ENCODE data around the gene EEF1A2.

The EEF1A2 gene

DNA sequence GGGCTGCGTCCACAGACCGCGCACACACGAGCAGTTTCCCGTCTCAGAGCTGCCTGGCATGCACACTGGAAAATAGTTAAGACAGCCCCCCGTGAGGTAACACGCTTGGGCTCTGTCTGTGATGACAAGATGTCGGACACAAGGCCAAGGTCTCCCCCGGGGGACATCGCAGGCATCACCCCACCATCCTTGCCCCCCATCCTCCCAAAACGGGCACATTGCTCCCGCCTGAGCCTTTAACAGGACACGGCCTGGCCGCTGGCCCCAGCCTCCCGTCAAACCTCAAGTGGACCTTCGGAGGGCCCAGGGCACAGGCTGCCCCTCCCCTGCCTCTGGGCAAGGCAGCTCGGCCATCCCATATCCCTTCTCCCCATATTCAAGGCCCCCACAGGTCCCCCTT lies 32.0 kb downstream of the EEF1A2 start:
- DNase-seq, result no peak

DNA sequence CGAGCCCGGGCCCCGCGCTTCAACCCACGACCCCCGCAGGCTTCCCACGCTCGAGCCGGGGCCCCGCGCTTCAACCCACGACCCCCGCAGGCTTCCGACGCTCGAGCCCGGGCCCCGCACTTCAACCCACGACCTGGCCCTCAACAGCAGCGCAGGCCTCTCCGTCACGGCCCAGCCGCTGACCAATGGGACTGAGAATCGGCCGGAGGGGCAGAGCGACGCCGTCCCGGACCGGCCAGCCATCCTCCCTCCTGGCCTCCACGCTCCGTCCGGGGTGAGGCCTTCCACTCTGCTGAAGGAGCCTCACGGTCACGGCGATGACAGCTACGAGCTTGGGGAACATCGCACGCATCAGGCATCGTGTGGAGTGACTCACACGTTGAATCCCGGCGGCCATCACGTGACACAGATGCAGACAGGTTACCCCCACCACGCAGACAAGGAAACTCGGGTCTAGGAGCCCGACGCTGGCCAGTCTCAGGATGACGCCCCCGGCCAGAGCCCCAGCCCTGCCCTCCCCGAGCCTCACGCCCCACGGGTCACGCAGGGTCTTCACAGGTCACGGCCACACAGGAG lies 32.5 kb downstream of the EEF1A2 start:
- no peak for DNase-seq

DNA sequence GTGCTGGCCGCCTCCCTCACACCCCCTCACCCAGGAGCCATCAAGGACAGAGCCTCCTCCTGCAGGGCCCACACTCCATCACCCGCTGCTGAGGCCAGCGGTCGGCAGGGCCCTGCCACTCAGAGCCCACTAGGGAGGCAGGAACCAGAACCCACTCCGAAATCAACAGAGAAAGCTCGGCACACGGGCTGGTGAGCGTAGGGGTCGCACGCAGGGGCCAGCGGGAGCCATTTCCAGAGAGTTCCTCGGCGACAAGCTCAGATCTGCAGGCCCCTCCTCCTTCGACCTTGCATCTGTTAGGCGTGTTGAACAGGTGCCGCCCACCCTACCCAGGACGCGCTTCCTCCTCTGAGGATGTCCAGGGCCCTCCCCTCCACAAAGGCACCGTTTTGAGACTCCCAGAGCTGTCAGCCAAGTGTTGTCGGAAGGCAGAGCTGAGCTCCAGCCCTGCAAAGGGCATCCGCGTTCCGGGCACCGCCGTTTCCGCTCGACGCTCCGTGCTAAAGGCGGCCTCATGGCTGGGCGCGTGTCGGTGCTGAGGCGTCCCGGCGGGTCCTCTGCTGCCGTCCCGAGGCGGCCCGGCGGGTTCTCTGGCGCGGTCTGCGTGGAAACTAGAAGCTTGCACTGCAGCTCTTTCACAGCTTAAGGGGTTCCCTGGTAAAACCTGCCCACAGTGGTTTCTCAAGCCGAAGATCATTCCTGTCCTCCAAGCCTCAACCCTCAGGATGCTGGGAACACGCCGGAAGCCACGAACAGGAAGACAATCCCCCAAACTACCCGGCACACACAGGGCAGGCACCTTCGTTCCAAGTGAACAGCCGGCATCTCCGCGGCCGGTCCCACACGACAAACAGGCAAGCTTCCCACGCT lies 33.3 kb downstream of the EEF1A2 start:
- no peak for DNase-seq

DNA sequence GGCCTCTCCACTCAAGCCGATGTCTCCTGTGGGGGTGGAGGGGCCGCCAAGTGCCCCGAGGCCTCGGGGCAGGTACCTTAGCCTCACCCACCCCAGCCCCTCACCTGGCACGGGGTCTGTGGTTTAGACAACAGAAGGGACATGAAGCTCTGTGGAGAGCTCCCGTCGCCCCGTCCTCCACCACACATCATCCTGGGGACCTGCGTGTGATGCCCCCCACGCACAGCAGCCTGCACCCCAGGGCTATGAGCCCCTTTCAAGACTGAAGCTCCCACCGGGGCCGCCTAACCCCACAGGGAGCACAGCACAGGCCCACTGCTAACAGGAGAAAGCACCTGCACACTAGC lies 34.6 kb downstream of the EEF1A2 start:
- DNase-seq, result no peak

DNA sequence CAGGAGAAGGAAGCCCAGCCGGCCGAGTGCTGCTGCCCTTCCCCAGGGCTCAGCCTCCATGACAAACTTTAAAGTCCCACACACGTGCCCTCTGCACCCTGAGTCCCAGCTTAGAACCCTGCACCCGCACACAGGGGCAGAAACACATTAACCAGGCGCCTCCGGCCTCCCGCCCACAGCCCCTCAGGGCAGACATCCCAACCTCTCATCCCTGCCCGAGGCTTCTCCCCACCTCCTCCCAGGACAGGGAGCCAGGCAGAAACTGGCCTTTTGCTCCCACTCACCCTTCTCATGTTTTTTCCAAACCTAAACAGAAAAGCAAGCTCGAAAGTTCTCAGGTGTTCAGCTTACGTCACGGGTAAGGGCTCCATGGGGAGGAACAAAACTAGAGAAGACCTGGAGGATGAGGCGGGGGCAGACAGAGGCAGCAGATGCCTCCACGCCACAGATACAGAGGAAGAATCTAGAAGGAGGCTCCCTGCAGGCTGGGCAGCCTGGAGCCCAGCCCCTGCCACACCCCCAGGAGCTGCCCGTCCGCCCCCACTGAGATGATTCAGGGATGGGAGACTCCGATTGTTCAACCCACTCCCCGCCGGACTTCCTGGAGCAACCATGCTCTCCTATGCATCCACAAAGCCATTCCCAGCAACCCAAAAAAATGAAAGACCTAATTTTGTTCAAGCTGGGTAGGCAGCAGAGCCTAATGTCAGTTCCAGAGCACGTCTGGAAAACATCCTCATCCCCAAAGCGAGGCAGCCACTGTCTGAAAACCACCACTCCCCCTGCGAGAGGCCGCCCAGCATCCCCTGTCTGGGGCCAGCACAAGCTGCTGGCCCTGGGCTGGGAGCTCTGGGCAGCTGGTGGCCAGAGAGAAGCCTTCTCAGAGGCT lies 35.2 kb downstream of the EEF1A2 start:
- DNase-seq, result no peak

DNA sequence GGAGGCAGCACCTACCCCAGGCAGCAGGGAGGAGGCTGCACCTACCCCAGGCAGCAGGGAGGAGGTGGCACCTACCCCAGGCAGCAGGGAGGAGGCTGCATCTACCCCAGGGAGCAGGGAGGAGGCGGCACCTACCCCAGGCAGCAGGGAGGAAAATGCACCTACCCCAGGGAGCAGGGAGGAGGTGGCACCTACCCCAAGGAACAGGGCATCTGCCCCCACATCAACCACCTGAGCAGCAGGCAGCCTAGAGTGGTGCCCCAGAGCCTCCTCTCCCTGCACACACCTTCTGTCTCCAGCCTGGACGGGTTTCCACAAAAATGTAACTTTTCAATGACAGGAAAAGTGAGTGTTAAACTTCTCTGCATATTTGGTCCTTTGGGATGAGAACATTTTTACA lies 36.6 kb downstream of the EEF1A2 start:
- DNase-seq, result no peak

DNA sequence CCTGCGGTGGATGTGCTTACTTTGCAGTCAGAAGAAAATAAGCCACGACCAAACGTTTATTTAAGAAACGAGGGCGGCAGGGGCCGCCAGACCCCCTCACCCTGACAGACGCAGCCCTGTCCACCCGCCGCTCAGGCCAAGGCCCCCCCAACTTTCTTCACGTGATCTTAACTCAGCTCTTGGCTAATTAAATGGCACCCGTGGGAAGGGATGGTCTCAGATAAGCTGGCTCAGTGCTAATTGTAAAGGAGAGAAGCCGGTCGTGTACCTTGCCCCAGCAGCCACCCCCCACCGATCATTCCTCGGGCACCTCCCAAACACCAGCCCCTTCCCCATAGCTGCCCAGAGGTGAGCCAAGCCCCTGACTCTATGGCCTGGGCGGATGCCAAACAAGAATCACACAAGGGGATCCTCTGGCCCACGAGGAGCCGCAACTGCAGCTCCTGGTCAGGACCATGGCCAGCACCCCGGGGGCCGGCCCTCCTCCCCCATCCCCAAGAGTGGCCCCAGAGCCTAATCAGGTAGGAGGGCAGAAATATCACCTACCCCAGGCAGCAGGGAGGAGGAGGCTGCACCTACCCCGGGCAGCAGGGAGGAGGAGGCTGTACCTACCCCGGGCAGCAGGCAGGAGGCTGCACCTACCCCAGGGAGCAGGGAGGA lies 37.6 kb downstream of the EEF1A2 start:
- DNase-seq, result no peak

DNA sequence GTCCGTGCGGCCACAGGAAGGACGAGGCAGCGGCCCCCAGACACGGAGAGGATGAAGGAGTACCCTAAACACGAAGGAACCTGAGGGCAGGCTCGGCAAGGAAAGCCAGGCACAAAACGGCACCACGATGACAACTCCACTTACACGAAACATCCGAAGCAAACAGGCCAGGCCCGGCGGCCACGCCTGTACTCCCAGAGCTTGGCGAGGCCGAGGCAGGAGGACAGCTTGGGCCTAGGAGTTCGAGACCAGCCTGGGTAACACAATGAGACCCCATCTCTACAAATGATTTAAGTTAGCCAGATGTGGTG lies 39.9 kb downstream of the EEF1A2 start:
- no peak for DNase-seq

DNA sequence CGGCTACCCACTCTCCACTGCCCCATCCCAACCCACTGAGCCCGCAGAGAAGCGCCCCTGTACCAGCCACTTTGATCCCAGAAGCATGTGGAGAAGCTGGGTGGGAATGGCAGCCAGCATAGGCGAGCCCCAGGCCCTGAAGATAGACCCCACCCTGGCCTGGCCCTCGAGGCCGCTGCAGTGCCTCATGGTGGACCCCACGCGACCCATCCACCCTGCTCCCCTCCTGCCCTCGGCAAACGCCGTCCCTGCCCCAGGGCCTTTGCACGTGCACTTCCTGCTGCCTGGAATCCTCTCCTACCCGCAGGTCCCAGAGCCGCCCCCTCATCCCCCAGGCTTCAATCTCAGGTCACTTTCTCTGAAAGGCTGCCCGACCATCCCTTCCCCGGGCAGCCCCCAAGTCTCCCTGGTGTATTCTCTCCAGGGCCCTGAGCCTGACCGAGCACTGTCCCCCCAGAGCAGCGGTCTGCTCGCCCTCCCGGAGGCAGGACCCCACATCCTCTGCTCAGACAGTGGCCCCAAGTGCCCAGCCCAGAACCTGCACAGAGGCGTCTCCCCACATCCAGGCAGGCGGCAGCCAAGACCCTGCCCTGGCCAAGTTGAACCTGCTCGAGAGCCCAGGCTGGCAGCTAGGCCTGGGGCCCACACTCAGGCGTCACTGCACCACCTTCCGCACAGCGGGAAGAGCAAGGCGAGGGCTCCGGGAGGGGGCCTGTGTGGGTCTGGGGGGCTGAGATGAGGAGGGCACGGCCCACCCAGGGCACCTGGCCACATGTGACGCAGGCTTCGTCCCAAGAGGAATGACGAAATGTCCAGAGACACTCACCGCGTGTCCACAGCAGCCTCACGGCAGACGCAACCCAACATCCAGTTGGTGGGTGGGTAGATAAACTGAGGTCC lies 40.5 kb downstream of the EEF1A2 start:
- no peak for DNase-seq

DNA sequence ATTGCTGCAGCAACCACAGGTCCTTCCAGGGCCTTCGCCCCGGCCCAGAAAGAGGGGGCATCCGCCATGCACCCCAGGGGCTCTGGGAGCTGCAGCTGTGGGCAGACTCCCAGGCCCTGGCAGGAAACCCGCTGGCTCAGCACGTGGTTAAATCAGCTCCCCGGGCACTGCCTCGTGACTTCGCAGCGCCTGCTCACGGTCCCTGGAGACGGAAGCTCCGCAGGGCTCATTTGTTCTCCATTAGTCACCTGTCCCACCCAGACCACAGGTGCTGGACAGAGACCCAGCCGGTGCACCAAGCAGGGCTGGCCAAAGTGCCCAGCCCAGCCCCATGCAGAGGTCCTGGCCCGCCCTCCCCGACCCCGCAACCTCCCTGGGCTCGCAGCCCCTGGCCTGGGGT lies 41.1 kb downstream of the EEF1A2 start:
- peak; percentile 83 for DNase-seq

DNA sequence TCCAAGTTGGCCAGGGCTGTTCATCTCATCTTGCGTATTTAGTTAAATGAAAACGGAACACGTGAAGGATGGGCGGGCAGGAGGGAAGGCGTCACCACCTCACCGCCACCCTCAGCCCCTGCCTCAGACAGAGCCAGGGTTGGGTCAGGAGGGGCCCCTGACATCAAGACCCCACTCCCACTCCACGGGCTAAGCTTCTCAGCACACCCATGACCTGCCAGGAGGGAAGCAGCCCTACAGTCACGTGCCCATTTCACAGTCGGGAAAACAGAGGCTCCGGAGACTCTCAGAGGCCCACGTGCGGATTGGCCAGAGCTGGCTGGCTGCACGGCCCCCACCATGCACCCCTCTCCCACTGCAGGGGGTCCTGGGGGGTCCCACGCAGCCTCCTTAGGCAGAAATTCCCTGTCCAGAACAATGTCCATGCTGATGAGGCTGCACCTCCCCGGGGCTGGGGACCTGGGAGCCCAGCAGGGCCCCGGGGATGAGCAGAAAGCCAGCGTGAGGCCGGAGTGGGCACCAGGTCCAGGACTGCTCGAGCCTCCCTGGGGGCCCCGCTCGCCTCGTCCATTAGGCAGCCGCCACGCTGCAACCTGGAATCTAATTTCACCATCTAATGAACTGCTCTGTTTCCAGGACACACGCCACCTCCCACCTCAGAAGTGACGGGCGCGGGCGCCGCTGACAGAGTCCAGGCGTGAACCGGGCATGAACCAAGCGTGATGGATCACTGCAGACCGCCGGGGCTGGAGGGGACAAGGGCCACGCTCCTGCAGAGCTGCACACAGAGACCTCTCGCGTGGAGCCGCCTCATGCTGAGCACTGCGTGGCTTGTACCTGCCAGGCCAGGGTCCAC lies 42.2 kb downstream of the EEF1A2 start:
- DNase-seq, result peak; percentile 67

DNA sequence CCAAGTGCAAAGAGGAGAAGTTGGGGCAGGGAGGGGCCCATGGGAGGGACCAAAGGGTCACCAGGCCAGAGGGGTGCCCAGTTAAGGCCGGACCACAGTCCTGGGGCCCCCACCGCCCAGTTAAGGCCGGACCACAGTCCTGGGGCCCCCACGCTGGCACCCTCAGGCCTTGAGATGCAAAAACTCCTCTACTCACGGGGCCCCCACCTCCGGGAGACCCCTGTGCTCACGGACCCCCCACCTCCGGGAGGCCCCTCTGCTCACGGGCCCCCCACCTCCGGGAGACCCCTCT lies 43.4 kb downstream of the EEF1A2 start:
- no peak for DNase-seq

DNA sequence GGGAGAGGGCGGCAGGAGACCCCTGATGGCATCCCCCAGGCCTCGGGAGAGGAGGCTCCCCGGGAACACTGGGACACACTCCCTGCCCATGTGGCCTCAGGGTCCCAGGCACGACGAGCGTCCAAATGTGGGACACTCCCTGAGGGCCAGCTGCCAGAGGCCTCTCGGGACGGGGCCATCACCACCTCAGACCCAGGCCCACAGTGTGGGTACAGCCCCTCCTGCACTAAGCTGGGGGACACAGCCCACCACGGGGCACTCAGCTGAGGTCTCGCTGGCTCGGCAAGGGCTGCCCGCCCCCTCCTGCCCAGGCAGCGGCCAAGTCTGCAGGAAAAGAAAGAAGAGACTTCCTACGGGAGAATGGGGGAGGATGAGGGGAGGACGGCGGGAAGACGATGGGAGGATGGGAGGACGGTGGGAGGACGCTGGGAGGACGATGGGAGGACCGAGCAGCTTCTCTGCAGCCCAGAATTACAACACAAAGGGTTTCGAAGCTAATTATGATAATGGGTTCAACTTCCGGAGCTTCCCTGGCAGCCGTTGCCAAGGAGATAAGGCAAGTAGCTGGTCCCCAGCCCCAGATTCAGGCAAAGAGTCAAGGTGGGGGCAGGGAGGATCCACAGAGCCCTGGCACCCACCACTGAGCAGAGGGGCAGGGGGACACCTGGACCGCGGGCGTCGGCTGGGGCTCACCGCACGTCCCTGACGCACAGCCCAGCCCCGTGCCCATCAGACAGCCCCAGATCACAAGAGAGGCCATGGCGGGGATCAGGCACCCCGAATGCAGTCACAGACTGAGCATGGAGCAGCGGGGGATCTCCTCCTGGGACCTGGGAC lies 43.9 kb downstream of the EEF1A2 start:
- peak; percentile 95 for DNase-seq

DNA sequence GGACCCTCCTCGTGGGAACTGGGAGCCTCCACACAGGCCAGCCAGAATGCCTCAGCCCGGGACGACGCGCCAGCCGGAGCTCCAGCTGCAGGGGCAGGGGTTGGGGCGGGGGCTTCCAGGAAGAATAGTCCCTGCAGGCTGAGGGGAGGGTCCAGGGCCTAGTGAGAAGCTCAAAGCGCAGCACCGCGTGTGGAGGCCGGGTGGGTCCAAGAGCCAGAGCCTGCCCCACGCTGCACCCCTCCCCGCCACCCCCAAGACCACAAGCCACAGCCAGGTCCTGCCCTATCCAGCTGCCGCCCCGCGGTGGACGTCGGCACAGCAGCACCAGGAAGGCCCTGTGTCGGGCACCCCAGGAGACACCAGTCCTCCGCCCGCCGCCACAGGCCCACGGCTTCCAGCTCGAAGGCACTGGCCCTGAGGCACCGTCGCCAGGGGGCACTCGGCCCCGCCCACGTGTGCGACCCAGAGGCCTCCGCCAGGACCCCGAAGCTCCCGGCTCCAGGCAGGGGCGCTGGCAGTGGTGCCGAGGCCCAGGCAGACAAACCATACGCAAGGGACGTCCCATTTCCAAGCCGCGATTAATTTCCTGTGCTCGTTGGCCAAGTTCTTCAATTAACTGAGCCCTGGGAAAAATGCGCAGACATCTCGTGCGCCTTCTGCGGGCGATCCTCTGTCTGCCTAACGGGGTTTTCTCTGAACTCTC lies 45.9 kb downstream of the EEF1A2 start:
- no peak for DNase-seq

DNA sequence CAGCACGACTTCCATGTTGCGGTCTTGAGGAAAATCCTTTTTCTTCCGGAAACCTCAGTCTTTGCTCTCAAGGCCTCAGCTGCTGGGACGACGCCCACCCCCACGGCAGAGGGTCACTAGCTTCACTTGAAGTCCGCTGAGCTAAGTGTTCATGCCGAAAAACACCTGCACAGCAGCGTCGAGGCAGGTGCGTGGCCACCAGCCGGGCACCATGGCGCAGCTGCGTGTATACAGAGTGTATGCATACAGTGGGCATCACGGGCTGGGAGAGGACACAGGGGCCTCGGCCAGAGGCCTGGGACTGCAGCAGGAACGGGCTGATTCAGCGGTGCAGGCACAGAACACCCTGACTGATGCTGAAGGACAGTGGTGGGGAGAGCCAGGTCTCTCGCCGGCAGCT lies 46.5 kb downstream of the EEF1A2 start:
- no peak for DNase-seq

DNA sequence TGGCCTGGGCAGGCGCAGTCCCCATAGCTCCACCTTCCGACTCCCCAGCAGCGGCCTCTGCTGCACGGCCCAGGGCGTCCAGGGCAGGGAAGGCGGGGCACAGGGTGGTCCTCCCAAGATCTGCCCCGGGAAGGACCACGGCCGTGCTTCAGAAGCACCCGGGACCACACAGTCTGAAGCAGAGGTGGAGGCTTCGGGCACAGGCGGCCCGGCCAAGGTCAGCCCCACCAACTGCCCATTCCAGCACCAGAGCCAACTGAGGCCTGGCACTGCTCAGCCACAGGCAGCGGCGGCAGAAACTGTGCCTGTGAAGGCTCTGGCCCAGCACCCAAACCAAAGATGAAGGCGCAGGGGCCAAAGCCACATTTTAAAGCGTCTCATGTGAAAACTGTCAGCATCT lies 47.1 kb downstream of the EEF1A2 start:
- DNase-seq, result no peak

DNA sequence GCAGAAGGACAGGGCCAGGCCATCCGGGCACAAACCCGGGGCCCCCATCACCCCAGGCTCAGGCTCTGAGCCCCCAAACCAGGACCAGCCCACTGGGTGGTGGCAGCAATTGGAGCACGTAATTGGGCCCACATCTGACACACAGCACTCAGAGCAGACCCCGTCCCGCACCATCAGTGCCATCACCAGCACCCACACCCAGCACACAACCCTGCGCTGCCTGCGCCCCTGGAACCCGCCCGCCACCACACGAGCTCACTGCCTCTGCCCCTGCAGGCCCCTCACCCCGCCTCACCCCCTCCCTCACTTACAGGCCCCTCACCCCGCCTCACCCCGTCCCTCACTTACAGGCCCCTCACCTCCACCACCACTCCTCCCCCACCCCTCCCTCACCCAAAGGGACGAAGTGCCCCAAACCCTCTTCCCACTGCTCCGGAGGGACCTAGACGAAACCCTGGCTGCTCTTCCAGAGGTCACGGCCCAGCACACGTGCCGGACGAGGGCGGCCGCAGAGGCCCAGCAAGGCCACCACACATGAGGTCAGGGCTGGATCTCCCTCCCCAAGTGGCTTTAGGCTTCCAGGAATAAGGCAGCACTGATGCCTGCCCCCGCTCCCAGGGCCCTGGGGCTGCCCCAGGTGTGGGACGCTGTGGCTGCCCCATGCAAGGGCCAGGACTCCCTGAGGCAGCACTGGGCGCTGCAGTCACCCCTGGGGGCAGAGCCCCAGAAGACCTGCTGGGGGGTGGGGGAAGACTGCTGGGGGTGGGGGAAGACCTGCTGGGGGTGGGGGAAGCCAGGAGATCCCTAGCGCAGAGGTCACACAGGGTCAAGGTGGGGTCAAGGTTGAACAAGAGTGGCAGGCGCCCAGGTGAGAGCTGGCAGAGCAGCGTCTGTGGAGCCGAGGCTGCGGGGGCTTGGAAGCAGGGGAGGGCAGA lies 48.8 kb downstream of the EEF1A2 start:
- DNase-seq, result no peak

DNA sequence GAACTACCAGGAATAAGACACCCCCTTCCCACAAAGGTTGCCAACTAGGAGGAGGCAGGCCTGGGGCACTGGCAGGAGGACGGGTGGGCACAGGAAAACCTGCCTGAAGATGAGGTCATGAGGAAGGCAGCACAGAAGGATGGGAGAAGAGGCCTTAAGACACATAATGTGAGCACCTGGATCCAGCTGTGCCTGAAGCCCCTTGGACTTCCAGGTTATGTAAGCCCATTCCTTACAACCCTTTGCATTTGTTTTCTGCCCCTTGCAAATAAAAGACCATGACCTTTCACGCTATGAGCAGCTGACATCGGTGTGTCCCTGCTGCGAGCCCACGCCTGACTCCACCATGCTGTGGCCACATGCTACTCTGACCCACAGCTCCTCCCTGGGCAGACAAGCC lies 49.9 kb downstream of the EEF1A2 start:
- no peak for DNase-seq

DNA sequence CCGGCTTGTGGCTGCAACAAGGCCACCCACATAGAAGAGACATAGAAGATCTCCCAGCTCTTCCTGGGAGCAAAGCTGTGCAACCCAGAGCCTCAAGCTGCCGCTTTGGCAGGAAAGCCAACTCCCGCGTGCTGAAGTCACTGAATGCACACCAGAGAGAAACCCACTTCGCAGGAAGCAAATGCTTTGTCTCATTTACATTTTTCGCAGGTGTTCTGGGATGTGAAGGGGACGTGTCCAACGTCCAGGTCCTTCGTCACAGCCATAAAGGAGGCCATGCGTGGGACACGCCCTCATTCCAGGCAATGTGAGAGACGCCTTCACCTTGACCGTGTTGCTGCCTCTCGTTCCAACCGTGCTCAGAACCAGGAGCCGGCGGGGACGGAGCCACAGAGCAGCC lies 50.9 kb downstream of the EEF1A2 start:
- no peak for DNase-seq

Measured in NCI-H1436 (cell line).